ENCODE results near the gene TOB1.

TOB1 gene

DNA sequence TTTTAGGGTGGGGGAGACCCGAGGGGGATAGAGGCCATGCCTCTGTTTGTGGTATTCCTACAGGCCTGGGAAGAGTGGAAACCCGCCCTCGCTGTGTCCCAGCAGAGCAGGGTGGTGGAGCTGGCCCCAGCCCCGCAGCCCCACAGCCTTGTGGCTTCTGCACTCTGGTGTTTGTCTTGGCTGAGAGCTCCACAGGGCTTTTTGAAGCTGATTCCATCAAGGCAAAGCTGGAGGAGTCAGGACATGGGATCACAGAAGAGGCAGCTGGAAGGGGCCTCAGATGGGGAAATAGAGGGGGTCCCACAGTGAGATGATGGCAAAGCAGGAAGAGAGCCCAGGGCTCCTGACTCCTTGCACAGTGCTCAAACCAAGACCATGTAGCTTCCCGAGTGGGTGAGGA lies 35.8 kb downstream of the TOB1 start:
- H3K27ac ChIP-seq = no peak overlapping the region

DNA sequence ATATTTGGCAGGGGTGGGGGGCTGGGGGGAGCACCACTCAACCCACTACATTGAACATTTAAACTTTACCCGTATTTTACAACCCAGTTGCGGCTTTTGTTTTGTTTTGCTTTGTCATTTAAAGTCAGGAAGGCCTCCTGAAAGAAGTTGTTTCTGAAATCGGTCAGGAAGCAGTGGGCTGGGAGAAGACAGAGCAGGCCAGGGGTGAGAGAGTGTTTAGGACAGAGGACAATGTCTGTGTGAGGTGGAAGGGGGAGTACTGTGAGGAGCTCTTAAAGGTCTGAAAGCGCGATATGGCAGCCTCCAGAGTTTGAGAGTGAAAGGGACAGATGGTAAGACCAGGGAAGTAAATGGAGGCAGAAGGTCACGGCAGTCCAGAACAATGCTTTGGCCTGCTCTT lies 36.8 kb downstream of the TOB1 start:
- Histone ChIP-seq H3K9me3 (ENCODE audit: low read depth, low read length) (no peaks in the 10 kb centered on the region), H3K27ac (no peak overlapping the region), H3K36me3 (ENCODE audit: insufficient read depth, low read length) (no peaks in the 10 kb centered on the region), H3K4me3 (no peak overlapping the region), H3K9ac (ENCODE audit: insufficient read length) (no peak overlapping the region)
- DNase-seq (ENCODE audit: low read depth, low spot score) = no peak
- TF ChIP-seq EZH2 (IDR thresholded peaks at IDR 0.05) (no peak), FOXP2 (optimal IDR thresholded peaks at IDR 0.05; ENCODE audit: control extremely low read depth, extremely low read length, insufficient read depth) (no peak), POLR2AphosphoS5 (IDR thresholded peaks at IDR 0.05; ENCODE audit: borderline replicate concordance, low read depth, low read length) (no peak)

More for the DNA sequence above, 35.8 kb downstream of the TOB1 start:
- Histone ChIP-seq H3K9me3 (ENCODE audit: low read depth, low read length) (no peaks in the 10 kb centered on the region), H3K36me3 (ENCODE audit: insufficient read depth, low read length) (no peaks in the 10 kb centered on the region), H3K9ac (ENCODE audit: insufficient read length) (no peak overlapping the region), H3K4me3 (no peak overlapping the region)
- no peak for DNase-seq (ENCODE audit: low read depth, low spot score)
- TF ChIP-seq FOXP2 (optimal IDR thresholded peaks at IDR 0.05; ENCODE audit: control extremely low read depth, extremely low read length, insufficient read depth) (no peak), EZH2 (IDR thresholded peaks at IDR 0.05) (no peak), POLR2AphosphoS5 (IDR thresholded peaks at IDR 0.05; ENCODE audit: borderline replicate concordance, low read depth, low read length) (no peak)

DNA sequence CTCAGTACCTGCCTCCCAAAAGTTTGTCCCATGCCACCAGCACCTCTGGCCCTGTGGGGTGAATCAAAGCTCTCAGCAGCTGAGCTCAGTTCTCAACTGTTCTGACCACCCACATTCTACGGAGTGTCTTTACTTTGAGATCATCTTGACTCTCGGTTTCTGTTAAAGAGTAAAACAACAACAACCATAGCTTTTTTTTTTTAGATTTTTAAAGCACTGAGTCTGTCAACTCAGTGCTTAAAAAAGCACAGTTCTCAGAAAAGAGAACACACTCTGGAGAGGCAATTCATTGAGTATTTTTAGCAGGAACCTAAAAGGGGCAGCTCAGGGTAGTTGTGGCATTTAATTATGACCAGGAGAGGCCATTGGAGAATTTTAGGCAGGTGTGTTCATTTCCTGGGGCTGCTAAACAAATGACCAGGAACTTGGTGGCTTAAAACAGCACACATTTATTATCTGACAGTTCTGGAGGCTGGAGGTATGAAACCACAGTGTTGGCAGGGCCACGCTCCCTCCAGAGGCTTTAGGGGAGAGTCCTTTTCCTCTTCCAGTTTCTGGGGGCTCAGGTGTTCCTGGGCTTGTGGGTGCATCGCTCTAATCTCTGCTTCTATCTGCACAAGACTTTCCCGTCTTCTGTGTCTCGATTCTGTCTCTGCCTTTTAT lies 37.5 kb downstream of the TOB1 start:
- H3K27ac ChIP-seq = no peak overlapping the region
- H3K4me3 ChIP-seq = no peak overlapping the region
- TF ChIP-seq FOXP2 (optimal IDR thresholded peaks at IDR 0.05; ENCODE audit: control extremely low read depth, extremely low read length, insufficient read depth) (no peak), POLR2AphosphoS5 (IDR thresholded peaks at IDR 0.05; ENCODE audit: borderline replicate concordance, low read depth, low read length) (no peak), EZH2 (IDR thresholded peaks at IDR 0.05) (no peak)
- no peak overlapping the region for H3K9ac ChIP-seq (ENCODE audit: insufficient read length)
- H3K9me3 ChIP-seq (ENCODE audit: low read depth, low read length) = no peaks in the 10 kb centered on the region
- DNase-seq (ENCODE audit: low read depth, low spot score) = no peak
- no peaks in the 10 kb centered on the region for H3K36me3 ChIP-seq (ENCODE audit: insufficient read depth, low read length)

DNA sequence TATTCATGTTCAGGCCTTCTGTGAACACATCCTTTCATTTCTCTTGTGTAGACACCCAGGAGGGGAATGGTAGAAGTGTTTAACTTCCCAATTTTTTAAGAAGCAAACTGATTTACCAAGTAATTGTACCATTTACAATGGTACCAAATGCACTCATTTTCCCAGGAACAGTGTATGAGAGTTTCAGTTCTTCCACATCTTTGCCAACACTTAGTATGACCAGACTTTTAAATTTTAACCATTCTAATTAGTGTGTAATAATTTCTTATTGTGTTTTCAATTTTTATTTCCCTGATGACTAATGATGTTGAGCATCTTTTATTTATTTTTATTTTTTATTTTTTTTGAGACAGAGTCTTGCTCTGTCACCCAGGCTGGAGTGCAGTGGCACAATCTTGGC lies 41.0 kb downstream of the TOB1 start:
- no peak for DNase-seq (ENCODE audit: low read depth, low spot score)
- Histone ChIP-seq H3K36me3 (ENCODE audit: insufficient read depth, low read length) (no peaks in the 10 kb centered on the region), H3K4me3 (no peak overlapping the region), H3K27ac (no peak overlapping the region), H3K9ac (ENCODE audit: insufficient read length) (no peak overlapping the region), H3K9me3 (ENCODE audit: low read depth, low read length) (no peaks in the 10 kb centered on the region)
- TF ChIP-seq POLR2AphosphoS5 (IDR thresholded peaks at IDR 0.05; ENCODE audit: borderline replicate concordance, low read depth, low read length) (no peak), FOXP2 (optimal IDR thresholded peaks at IDR 0.05; ENCODE audit: control extremely low read depth, extremely low read length, insufficient read depth) (no peak), EZH2 (IDR thresholded peaks at IDR 0.05) (no peak)

DNA sequence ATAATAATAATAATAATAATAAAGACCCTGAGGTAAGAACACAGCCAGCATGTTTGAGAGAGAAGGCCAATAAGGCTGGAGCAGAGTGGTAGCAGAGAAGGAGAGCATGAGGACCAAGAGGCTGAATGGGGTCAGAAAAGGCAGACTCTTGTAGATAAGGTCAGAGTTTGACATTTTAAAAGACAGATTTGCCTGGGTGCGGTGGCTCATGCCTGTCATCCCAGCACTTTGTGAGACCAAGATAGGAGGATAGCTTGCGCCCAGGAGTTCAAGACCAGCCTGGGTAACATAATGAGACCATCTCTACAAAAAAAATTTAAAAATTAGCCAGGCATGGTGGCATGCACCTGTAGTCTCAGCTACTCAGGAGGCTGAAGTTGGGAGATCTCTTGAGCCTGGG lies 41.7 kb downstream of the TOB1 start:
- no peak for DNase-seq (ENCODE audit: low read depth, low spot score)
- H3K4me3 ChIP-seq = no peak overlapping the region
- no peak overlapping the region for H3K9ac ChIP-seq (ENCODE audit: insufficient read length)
- H3K36me3 ChIP-seq (ENCODE audit: insufficient read depth, low read length) = no peaks in the 10 kb centered on the region
- no peak overlapping the region for H3K27ac ChIP-seq
- no peaks in the 10 kb centered on the region for H3K9me3 ChIP-seq (ENCODE audit: low read depth, low read length)
- no peak for TF ChIP-seq POLR2AphosphoS5 (IDR thresholded peaks at IDR 0.05; ENCODE audit: borderline replicate concordance, low read depth, low read length)
- no peak for TF ChIP-seq EZH2 (IDR thresholded peaks at IDR 0.05)
- TF ChIP-seq FOXP2 (optimal IDR thresholded peaks at IDR 0.05; ENCODE audit: control extremely low read depth, extremely low read length, insufficient read depth) = no peak

DNA sequence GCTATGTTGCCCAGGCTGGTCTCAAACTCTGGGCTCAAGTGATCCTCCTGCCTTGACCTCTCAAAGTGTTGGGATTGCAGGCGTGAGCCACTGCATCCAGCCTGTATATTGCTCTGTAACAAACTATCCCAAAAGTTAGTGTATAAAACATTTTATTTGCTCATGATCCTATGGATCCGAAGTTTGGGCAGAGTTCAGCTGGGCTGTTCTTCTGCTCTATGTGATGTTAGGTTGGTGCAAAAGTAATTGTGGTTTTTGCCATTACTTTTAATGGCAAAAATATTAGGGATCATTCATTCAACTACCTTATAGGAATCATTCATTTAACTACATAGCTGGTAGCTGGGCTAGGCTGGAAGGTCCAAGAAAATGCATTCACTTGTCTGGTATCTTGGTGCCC lies 43.6 kb downstream of the TOB1 start:
- H3K27ac ChIP-seq = no peak overlapping the region
- no peak for TF ChIP-seq FOXP2 (optimal IDR thresholded peaks at IDR 0.05; ENCODE audit: control extremely low read depth, extremely low read length, insufficient read depth)
- TF ChIP-seq POLR2AphosphoS5 (IDR thresholded peaks at IDR 0.05; ENCODE audit: borderline replicate concordance, low read depth, low read length) = no peak
- TF ChIP-seq EZH2 (IDR thresholded peaks at IDR 0.05) = no peak
- no peak for DNase-seq (ENCODE audit: low read depth, low spot score)
- no peak overlapping the region for H3K9ac ChIP-seq (ENCODE audit: insufficient read length)
- no peaks in the 10 kb centered on the region for H3K9me3 ChIP-seq (ENCODE audit: low read depth, low read length)
- no peaks in the 10 kb centered on the region for H3K36me3 ChIP-seq (ENCODE audit: insufficient read depth, low read length)
- no peak overlapping the region for H3K4me3 ChIP-seq

DNA sequence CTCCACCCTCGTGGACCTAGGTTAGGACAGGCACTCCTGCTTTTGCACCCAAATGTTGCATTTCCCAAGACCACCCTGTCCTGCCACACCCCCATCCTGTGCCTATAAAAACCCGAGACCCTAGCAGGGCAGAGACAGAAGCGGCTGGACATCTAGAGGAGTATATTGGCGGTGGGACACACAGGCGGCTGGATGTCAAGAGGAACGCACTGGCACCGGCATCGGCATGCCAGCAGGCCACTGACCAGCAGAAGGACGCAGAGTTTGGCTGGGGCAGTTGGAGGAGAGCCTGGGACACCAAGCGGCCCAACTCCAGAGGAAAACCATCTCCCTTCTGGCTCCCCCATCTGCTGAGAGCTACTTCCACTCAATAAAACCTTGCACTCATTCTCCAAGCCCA lies 45.5 kb downstream of the TOB1 start:
- no peak for DNase-seq (ENCODE audit: low read depth, low spot score)
- no peak overlapping the region for H3K4me3 ChIP-seq
- no peak overlapping the region for H3K27ac ChIP-seq
- H3K9me3 ChIP-seq (ENCODE audit: low read depth, low read length) = no peaks in the 10 kb centered on the region
- no peak for TF ChIP-seq FOXP2 (optimal IDR thresholded peaks at IDR 0.05; ENCODE audit: control extremely low read depth, extremely low read length, insufficient read depth)
- no peak for TF ChIP-seq EZH2 (IDR thresholded peaks at IDR 0.05)
- no peak for TF ChIP-seq POLR2AphosphoS5 (IDR thresholded peaks at IDR 0.05; ENCODE audit: borderline replicate concordance, low read depth, low read length)
- no peak overlapping the region for H3K9ac ChIP-seq (ENCODE audit: insufficient read length)
- H3K36me3 ChIP-seq (ENCODE audit: insufficient read depth, low read length) = no peaks in the 10 kb centered on the region

DNA sequence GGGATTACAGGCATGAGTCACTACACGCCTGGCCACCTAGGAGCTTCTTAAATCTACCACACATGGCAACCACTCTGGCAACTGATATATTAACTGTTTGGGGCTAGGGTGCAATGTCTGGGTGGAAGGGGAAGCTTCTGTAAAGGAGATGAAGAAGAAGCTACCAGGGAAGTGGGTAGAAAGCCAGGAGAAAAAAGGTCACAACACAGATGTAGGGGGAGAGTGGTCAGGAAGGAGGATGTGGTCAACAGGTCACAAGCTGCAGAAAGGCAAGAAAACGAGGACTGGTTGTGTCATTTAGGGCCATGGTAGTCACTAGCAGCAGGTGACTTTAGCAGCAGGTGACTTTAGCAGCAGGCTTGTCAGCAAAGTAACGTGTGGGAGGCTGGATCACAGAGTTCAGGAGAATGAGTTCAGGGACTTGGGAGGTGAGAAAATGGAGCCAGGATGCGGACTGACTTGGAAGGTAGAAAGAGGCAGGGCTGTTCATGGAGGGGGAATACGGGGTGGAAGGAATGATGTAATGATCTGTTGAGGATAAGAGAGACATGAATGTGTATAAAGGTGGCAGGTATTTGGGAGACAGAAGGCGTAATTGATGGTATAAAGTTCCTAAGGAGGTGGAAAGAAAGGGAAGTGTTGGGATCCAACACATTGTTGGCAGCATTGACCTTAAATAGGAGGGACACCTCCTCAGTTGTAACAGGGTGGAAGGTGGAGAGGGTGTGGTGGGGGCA lies 47.1 kb downstream of the TOB1 start:
- H3K36me3 ChIP-seq (ENCODE audit: insufficient read depth, low read length) = no peaks in the 10 kb centered on the region
- H3K27ac ChIP-seq = no peak overlapping the region
- no peaks in the 10 kb centered on the region for H3K9me3 ChIP-seq (ENCODE audit: low read depth, low read length)
- H3K4me3 ChIP-seq = no peak overlapping the region
- H3K9ac ChIP-seq (ENCODE audit: insufficient read length) = no peak overlapping the region
- DNase-seq (ENCODE audit: low read depth, low spot score) = no peak
- TF ChIP-seq POLR2AphosphoS5 (IDR thresholded peaks at IDR 0.05; ENCODE audit: borderline replicate concordance, low read depth, low read length) (no peak), FOXP2 (optimal IDR thresholded peaks at IDR 0.05; ENCODE audit: control extremely low read depth, extremely low read length, insufficient read depth) (no peak), EZH2 (IDR thresholded peaks at IDR 0.05) (no peak)

Measured in SK-N-MC (cell line).